Cardiac muscle cell (in vitro differentiated cells and primary cell): ENCODE measurements around the gene ZNF467. TPM values are rescaled to one million over a fixed set of nuclear protein-coding genes. Genes with fewer than 3 reads are reported as not detected.

ENCODE experiments used
- DNase-seq, 2 donors: peaks; one replicate each; pipeline versions ENCODE4 v3.0.0 to v3.0.0-alpha.2; 2010 to 2017; ENCODE audit warnings: low read depth in 1 of 2, low spot score in 1 of 2
- H3K27ac ChIP-seq: fragments of 200-600 bp; sonication (generic); 2 replicates; pipeline ENCODE4 v1.5.1; 2016
- H3K27me3 ChIP-seq: fragments of 200-600 bp; sonication (generic); 2 replicates; pipeline ENCODE4 v1.6.0; 2016; ENCODE audit warnings: control low read depth
- H3K36me3 ChIP-seq: fragments of 200-600 bp; sonication (generic); 2 replicates; pipeline ENCODE4 v1.5.1; 2016; ENCODE audit warnings: control low read depth
- H3K4me1 ChIP-seq: fragments of 200-600 bp; sonication (generic); 2 replicates; pipeline ENCODE4 v1.8.1; 2017; ENCODE audit warnings: low read depth, mild to moderate bottlenecking, mixed run types
- H3K4me3 ChIP-seq: fragments of 200-600 bp; sonication (generic); 2 replicates; pipeline ENCODE4 v1.5.1; 2016; ENCODE audit warnings: mild to moderate bottlenecking
- H3K9me3 ChIP-seq: fragments of 200-600 bp; sonication (generic); 2 replicates; pipeline ENCODE4 v1.5.1; 2017; ENCODE audit warnings: low read depth, mild to moderate bottlenecking, control low read depth
- CTCF ChIP-seq: IDR thresholded peaks from 2 replicates; pipeline ENCODE4 v1.5.1; 2012; ENCODE audit warnings: low read depth, mild to moderate bottlenecking, low read length
- polyA plus RNA-seq: library from polyadenylated mRNA; unstranded; fragments of >200 nt; fragmentation: Nextera tagmentation; extraction: Ambion mirVana; gene quantifications from 2 replicates; pipeline ENCODE4 v1.2.1, GENCODE V29; 2016
- total RNA-seq: library from RNA; depleted of rRNA; stranded (reverse); fragments of >200 nt; gene quantifications from 2 replicates; pipeline ENCODE4 v1.2.3, GENCODE V29; 2016

ZNF467 gene
- total and polyA plus RNA-seq, 2 experiments from 2014 or later, result 27.7 to 33.7 TPM

GRCh38 chr7:149768931-149769330, 4.5 kb downstream of the ZNF467 start:
- Histone ChIP-seq H3K27ac (no peak overlapping the region), H3K4me1 (peaks cover 6% of the 10 kb centered on the region), H3K9me3 (no peaks in the 10 kb centered on the region), H3K27me3 (peaks cover 57% of the 10 kb centered on the region), H3K36me3 (peaks cover 10% of the 10 kb centered on the region), H3K4me3 (no peak overlapping the region)
- no peak for DNase-seq
- no peak for TF ChIP-seq CTCF

GRCh38 chr7:149767068-149767467, 6.3 kb downstream of the ZNF467 start:
- TF ChIP-seq CTCF, result no peak
- Histone ChIP-seq H3K9me3 (no peaks in the 10 kb centered on the region), H3K4me1 (peaks cover 6% of the 10 kb centered on the region), H3K27me3 (peaks cover 76% of the 10 kb centered on the region), H3K27ac (no peak overlapping the region), H3K4me3 (no peak overlapping the region), H3K36me3 (peaks cover 10% of the 10 kb centered on the region)
- DNase-seq, result no peak

GRCh38 chr7:149766135-149766675, 7.2 kb downstream of the ZNF467 start:
- no peak for TF ChIP-seq CTCF
- H3K36me3 ChIP-seq, result peaks cover 10% of the 10 kb centered on the region
- H3K4me1 ChIP-seq, result peaks cover 6% of the 10 kb centered on the region
- no peaks in the 10 kb centered on the region for H3K9me3 ChIP-seq
- DNase-seq, result no peak
- H3K4me3 ChIP-seq, result no peak overlapping the region
- H3K27ac ChIP-seq, result no peak overlapping the region
- H3K27me3 ChIP-seq, result peaks cover 84% of the 10 kb centered on the region

GRCh38 chr7:149765399-149766121, 7.8 kb downstream of the ZNF467 start:
- Histone ChIP-seq H3K27me3 (peaks cover 91% of the 10 kb centered on the region), H3K4me3 (no peak overlapping the region), H3K9me3 (no peaks in the 10 kb centered on the region), H3K27ac (no peak overlapping the region), H3K36me3 (peaks cover 10% of the 10 kb centered on the region), H3K4me1 (no peaks in the 10 kb centered on the region)
- DNase-seq, result peak in 1 of 2 donors; percentile 17
- TF ChIP-seq CTCF, result no peak

GRCh38 chr7:149764481-149765398, 8.6 kb downstream of the ZNF467 start:
- Histone ChIP-seq H3K4me3 (no peak overlapping the region), H3K9me3 (no peaks in the 10 kb centered on the region), H3K27ac (no peak overlapping the region), H3K27me3 (peaks cover 99% of the 10 kb centered on the region), H3K4me1 (no peaks in the 10 kb centered on the region), H3K36me3 (peaks cover 10% of the 10 kb centered on the region)
- peak in 1 of 2 donors; percentile 66 for DNase-seq
- no peak for TF ChIP-seq CTCF
